Motor neuron (in vitro differentiated cells): ENCODE measurements around the gene MT1F. TPM values are rescaled to one million over a fixed set of nuclear protein-coding genes. Genes with fewer than 3 reads are reported as not detected.
A peak's percentile ranks its signal among the peaks of the same experiment; 100 is the strongest.
"Not testable (repeated sequence)": the region's sequence is repeated elsewhere in the genome, so short reads cannot be mapped to it uniquely, and the experiment has no call there.

Source experiments
- ATAC-seq, 8 experiments: fragments of 200-7000 bp; cut with Tn5 transposase; replicated peaks in 6 of 8; 2 replicates each; pipeline ENCODE4 v1.8.0; 2021; ENCODE audit warnings: mild to moderate bottlenecking in 8 of 8, moderate library complexity in 8 of 8
- H3K27ac ChIP-seq, 2 donors: fragments of 250-450 bp; sonication (Bioruptor Pico); 2 replicates each; pipeline ENCODE4 v1.9.0; 2021; ENCODE audit warnings: antibody characterized with exemption in 2 of 2, mild to moderate bottlenecking in 2 of 2, moderate library complexity in 1 of 2
- H3K4me1 ChIP-seq, 2 donors: fragments of 250-450 bp; sonication (Bioruptor Pico); replicated peaks in 1 of 2; 2 replicates each; pipeline ENCODE4 v1.6.1; 2021; ENCODE audit warnings: antibody characterized with exemption in 2 of 2, mild to moderate bottlenecking in 2 of 2, moderate library complexity in 1 of 2
- H3K4me3 ChIP-seq, 5 donors: fragments of 250-450 bp; sonication (Bioruptor Pico); 2 replicates each; pipeline ENCODE4 v1.9.0; 2021; ENCODE audit warnings: antibody characterized with exemption in 5 of 5, mild to moderate bottlenecking in 5 of 5, moderate library complexity in 4 of 5
- WGBS, 10 experiments: fragments of 450-650 bp; shearing (Covaris generic); methylation state at CpG; one replicate each; pipeline ENCODE4 v1.0.0; 2022; 5-methylcytosine and 5-hydroxymethylcytosine counted together
- in situ Hi-C, 9 experiments: fragments of 400-800 bp; cut with MboI; loops; one replicate each; pipeline ENCODE4 v1.15.0; 2021; ENCODE audit warnings: low sequenced_read_pairs in 9 of 9, low pct_unique_long_range_greater_than_20kb in 2 of 9; ENCODE audit not compliant: unreplicated experiment in 9 of 9
- total RNA-seq, 8 experiments: library from RNA; unstranded; fragments of 300-600 nt; gene quantifications; 2 replicates each; pipeline versions ENCODE4 v1.2.3 to v1.2.4, GENCODE V29; 2022

Gene MT1F
- total RNA-seq, 8 experiments from 2014 or later, result 1.8 to 156 (median 11.3) TPM; not detected in 1

DNA sequence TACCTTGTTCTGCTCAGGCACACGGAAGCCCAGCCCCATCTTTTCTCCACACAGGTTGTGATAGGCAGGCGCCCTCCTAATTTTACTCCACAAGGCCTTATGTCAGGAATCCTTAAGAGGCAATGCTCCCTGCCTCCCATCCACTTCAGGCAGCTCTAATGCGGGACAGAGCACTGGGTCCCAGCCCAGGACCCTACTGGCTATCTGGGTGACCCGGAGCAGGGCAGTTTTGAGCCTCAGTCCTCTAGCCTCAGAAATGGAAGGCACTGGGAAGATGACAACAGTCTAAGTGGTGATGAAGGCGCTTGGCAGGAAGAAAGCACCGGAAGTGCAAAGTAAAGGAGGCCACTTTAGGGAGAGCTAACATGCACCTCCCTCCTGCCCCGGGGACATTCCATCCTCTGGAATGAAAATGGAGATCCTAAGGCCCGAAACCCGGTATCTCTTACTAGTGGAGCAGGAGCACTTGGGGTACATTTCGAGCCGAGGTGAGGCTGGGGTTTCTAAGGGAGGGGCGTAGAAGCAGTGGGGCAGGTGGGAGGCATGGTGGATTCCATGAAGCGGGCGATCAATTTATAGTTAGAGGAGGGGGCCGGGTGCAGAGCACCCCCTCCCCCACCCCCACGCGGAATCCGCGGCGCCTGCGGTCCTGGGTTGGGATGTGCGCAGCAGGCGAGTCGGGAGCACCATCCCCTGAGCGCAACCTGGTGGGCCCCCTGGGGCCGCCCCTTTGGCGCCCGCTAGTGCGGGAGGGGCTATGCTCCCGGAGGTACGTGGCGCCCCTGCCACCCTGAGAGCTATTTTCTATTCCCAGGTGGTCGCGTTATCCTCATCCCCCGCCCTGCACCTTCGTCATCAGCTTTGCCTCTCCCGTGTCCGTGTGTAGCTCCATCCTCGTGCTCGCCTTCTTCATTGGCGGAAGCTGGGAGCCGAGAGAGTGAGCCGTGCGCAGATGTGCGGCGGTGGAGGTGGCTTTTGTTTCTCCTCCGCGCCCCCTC lies 4.9 kb downstream of the MT1F start:
- H3K4me1 ChIP-seq, result peaks cover 8 to 13% of the 10 kb centered on the region in 2 donors
- in situ Hi-C loops, result no loop called here
- ATAC-seq, result peak in 5 of 8 experiments; percentile 81 to 83 (median 82)
- no peak overlapping the region for H3K27ac ChIP-seq
- 4 to 67% (median 18%) methylated on average over 1 to 9 of the region's 48 CpGs; no CpG with 5 or more reads in 4 of the 10 experiments for WGBS, 10 experiments
- H3K4me3 ChIP-seq, result peak overlapping the region; percentile 16 to 44 (median 29)

DNA sequence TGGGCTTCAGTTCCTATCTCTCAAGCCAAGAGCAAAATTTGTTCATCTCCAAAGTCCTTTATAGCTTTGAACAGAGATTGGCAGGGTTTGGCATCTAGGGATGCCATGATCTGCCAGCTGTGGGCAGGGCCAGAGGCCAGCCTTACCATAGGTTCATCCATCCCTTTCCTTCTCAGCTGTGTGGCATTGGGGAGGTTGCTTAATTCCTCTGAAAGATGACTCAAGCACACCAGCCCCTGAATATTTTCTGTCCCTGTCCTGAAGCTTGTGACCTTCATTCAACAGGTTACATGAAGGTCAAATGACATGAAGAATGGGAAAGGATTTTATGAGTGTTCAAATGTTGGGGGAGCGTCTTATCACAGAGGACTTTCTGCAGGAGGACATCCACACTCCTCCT lies 6.7 kb downstream of the MT1F start:
- in situ Hi-C loops, result no loop called here
- Histone ChIP-seq H3K4me1 (peaks cover 5 to 11% of the 10 kb centered on the region in 2 donors), H3K27ac (no peak overlapping the region), H3K4me3 (no peak overlapping the region)
- ATAC-seq, result no peak
- 67 to 90% (median 73%) methylated on average over 1 of the region's 1 CpG; no CpG with 5 or more reads in 6 of the 10 experiments for WGBS, 10 experiments

- H3K4me3 ChIP-seq, H3K27ac ChIP-seq, in situ Hi-C loops, ATAC-seq: not testable (repeated sequence)
- WGBS, 10 experiments, result 15 to 72% (median 45%) methylated on average over 2 to 7 of the region's 8 CpGs; no CpG with 5 or more reads in 4 of the 10 experiments
- peaks cover 5 to 16% of the 10 kb centered on the region in 2 donors for H3K4me1 ChIP-seq
These were observed 7.8 kb downstream of the MT1F start for GRCh38 chr16:56665286-56666261.

DNA sequence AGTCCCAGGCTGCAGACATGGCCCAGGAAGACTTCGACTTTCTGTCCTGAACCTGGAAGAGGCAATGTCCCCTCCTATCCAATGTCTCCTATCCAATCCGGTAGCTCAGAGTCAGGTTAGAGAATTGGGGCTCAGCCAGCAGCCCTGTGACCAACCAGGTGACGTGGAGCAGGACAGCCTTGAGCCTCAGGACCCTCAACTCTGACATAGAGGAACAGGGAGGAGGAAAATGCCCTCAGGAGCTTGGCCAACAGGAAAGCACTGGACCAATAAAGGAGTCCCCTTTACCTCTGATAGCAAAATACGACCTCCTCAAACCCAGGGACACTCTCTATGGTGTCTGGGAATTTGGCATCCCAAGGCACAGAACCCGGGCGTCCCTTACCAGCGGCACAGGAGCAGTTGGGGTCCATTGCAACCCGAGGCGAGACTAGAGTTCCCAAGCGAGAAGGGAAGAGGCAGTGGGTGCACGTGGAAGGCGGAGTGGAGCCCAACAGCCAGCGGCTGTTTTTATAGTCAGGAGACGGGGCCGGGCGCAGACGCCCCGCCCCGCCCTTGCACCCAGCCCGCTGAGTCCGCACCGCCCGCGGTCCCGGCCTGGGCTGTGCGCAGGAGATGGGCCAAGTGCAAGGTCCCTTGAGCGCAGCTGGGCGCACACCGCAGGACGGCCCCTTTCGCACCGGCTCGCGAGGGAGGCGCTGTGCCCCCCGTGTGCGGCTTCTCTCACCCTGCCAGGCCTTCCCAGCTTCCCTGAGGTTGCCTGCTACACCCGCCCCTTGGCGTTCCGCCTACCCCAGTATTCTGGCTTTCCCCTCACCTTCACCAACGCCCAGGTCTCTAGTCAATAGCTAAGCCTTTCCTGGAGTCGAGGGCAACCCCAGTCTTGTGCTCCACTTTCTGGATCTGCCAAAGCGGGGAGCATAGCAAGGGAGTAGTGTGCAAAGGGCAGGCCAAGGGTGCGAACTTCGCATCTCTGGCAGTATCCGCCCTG lies 10.1 kb downstream of the MT1F start, which contains the start of gene MT1G:
TSS of gene MT1G (minus strand) at position 485 of the 991 bp plus-strand sequence. CDS start at position 413, 72 bp downstream.
- in situ Hi-C loops, result no loop called here
- Histone ChIP-seq H3K4me1 (peaks cover 0 to 10% of the 10 kb centered on the region in 2 donors), H3K27ac (no peak within 1 kb of the TSS), H3K4me3 (peak within 1 kb of the TSS in 1 of 5 donors; percentile 13)
- 0 to 100% (median 36%) methylated on average over 1 to 14 of the region's 46 CpGs; no CpG with 5 or more reads in 2 of the 10 experiments for WGBS, 10 experiments
- ATAC-seq, result peak; percentile 59 to 93 (median 83)

- H3K27ac ChIP-seq, result no peak within 1 kb of the TSS
- peak in 4 of 8 experiments; percentile 12 to 32 (median 26) for ATAC-seq
- H3K4me1 ChIP-seq, result peaks cover 2 to 13% of the 10 kb centered on the region in 2 donors
- 4 to 93% (median 48%) methylated on average over 5 to 9 of the region's 38 CpGs; no CpG with 5 or more reads in 6 of the 10 experiments for WGBS, 10 experiments
- in situ Hi-C loops, result no loop called here
- H3K4me3 ChIP-seq, result no peak within 1 kb of the TSS
These were observed 11.5 kb downstream of the MT1F start, which contains the start of gene MT1H for GRCh38 chr16:56669005-56669839. Gene MT1H (plus strand): TSS chr16:56669814. CDS start chr16:56669885, 71 bp downstream.

DNA sequence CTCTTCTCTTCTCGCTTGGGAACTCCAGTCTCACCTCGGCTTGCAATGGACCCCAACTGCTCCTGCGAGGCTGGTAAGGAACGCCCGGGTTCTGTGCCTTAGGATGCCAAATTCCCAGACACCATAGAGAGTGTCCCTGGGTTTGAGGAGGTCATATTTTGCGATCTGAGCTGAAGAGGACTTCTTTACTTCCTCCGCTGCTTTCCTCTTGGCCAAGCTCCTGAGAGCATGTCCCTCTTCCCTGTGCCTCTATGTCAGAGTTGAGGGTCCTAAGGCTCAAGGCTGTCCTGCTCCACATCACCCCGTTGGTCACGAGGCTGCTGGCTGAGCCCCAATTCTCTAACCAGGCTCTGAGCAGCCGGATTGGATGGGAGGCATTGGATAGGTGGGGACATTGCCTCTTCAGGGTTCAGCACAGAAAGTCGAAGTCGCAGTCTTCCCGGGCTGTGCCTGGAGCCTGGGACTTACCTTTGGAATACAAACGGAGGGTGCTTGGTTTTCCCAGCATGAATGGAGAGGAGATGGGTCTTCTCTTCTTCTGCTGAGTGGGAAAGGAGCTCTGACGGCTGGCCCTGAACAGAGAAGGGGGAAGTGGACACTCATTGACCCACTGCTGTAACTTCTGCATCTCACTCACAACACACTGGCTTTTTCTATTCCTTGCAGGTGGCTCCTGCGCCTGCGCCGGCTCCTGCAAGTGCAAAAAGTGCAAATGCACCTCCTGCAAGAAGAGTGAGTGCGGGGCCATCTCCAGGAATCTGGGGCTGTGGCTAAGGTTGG lies 12.3 kb downstream of the MT1F start:
- H3K4me3 ChIP-seq, result no peak overlapping the region
- in situ Hi-C loops, result no loop called here
- 0 to 80% (median 14%) methylated on average over 1 to 9 of the region's 19 CpGs; no CpG with 5 or more reads in 3 of the 10 experiments for WGBS, 10 experiments
- H3K27ac ChIP-seq, result no peak overlapping the region
- no peak for ATAC-seq
- H3K4me1 ChIP-seq, result peaks cover 8 to 18% of the 10 kb centered on the region in 2 donors

DNA sequence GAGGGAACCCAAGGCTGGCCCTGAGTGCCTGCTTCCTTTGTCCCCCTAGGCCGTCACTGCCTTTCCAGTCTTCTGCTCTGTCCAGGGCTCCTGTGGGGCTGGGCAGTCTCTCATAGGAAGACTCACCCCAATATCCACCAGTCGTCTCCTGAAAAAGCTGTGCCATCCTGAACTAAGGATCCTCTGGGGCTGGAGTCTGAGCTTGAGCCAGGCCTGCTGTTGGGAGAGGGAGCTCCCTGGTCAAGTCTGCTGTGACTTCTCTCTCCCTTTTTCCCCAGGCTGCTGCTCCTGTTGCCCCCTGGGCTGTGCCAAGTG lies 12.8 kb downstream of the MT1F start:
- in situ Hi-C loops, result no loop called here
- WGBS, 10 experiments, result 67% methylated on average over 1 of the region's 2 CpGs; no CpG with 5 or more reads in 9 of the 10 experiments
- no peak for ATAC-seq
- H3K27ac ChIP-seq, result no peak overlapping the region
- no peak overlapping the region for H3K4me3 ChIP-seq
- peaks cover 10 to 23% of the 10 kb centered on the region in 2 donors for H3K4me1 ChIP-seq

DNA sequence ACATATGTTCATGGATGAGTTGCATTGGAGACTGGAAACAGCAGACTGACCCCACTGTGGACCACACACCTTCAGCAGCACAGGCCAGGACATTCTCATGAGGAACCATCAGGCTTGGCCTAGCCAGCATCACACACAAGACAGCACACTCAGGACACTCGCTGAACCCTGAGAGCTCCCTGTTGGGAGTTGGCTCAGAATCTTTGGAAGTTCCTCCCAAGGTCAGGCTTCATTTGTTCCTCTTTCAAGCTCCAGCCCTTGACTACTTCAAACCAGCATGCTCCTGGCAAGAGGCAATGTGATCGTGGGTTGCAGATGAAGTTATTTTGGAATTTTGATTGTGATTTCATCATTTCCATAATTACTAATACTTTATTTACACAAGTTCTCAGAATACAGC lies 13.9 kb downstream of the MT1F start:
- H3K4me1 ChIP-seq, result peaks cover 10 to 27% of the 10 kb centered on the region in 2 donors
- H3K4me3 ChIP-seq, H3K27ac ChIP-seq, in situ Hi-C loops: not testable (repeated sequence)
- WGBS, 10 experiments, result 28 to 67% (median 54%) methylated on average over 1 to 2 of the region's 2 CpGs; no CpG with 5 or more reads in 7 of the 10 experiments
- ATAC-seq, result peak in 1 of 8 experiments; percentile 6

DNA sequence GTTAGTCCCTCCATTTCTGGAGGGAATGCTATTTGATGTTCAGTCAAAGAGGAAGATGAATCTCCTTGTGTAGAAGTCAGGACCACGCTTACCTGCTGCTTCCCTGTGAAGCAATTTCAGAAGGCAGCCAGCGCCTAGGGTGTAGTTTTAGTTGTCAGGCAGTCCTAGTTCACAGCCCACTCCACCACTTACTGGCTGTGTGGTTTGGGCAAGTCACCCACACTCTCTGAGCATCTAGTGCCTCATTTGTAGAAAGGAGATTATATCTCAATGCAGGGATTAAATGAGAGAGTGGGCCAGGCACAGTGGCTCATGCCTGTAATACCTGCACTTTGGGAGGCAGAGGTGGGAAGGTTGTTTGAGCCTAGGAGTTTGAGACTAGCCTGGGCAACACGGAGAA lies 14.4 kb downstream of the MT1F start:
- WGBS, 10 experiments, result 50 to 86% (median 71%) methylated on average over 1 to 2 of the region's 3 CpGs; no CpG with 5 or more reads in 4 of the 10 experiments

DNA sequence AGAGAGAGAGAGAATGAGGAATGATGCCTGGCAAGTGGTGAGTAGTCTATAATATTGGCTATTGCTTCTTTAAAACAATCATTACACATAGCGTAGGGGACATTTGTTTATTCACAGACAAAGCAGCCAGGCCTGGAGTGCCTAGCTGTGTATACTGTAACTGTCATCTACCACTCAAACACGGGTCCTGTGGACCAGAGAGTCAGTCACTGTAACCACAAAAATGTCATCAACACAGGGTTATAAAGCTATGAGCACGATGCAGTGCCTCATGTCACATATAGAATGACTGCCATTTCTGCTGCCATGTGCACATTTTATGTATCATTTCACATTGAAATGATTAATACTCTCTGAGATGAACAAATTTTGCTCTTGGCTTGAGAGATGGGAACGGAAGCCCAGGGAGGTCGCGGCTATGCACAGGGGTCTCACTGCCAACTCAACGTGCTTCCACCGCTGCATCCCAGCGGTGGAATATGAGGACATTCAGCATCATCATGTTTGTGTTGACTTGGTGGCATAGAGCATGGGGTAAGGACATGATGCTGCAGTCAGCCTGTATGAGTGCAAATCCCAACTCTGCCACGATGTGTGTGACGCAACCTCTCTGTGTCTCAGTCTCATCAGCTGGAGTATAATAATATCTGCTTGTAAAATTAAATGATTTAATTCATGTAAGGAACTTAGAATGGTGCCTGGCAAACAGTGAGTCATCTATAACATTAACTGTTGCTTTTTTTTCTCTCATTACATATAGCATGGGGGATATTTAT lies 15.2 kb downstream of the MT1F start:
- no peak overlapping the region for H3K4me3 ChIP-seq
- in situ Hi-C loops, result no loop called here
- ATAC-seq, result no peak
- H3K27ac ChIP-seq, result no peak overlapping the region
- H3K4me1 ChIP-seq, result peaks cover 10 to 27% of the 10 kb centered on the region in 2 donors
- WGBS, 10 experiments, result 30 to 87% (median 75%) methylated on average over 1 to 10 of the region's 11 CpGs

More for the DNA sequence above, 14.4 kb downstream of the MT1F start:
- peaks cover 10 to 27% of the 10 kb centered on the region in 2 donors for H3K4me1 ChIP-seq
- in situ Hi-C loops, H3K27ac ChIP-seq, ATAC-seq, H3K4me3 ChIP-seq: not testable (repeated sequence)
